LNCaP clone FGC (cell line): ENCODE results near the gene DNAJA4.

Experiments
- DNase-seq: peaks from one replicate; pipeline ENCODE4 v3.0.0-alpha.2; 2011; ENCODE audit warnings: low read depth
- H3K4me3 ChIP-seq: 2 replicates; pipeline ENCODE4 v1.5.1; 2011; ENCODE audit warnings: mild to moderate bottlenecking, low read depth, low read length, control low read depth
- TF ChIP-seq, protein P1 (sequence below): IDR thresholded peaks from 2 replicates; pipeline ENCODE4 v1.5.1; 2012; ENCODE audit warnings: mild to moderate bottlenecking; ENCODE audit not compliant: control insufficient read depth, insufficient read depth; ENCODE audit errors: extremely low read depth

DNAJA4 gene

DNA sequence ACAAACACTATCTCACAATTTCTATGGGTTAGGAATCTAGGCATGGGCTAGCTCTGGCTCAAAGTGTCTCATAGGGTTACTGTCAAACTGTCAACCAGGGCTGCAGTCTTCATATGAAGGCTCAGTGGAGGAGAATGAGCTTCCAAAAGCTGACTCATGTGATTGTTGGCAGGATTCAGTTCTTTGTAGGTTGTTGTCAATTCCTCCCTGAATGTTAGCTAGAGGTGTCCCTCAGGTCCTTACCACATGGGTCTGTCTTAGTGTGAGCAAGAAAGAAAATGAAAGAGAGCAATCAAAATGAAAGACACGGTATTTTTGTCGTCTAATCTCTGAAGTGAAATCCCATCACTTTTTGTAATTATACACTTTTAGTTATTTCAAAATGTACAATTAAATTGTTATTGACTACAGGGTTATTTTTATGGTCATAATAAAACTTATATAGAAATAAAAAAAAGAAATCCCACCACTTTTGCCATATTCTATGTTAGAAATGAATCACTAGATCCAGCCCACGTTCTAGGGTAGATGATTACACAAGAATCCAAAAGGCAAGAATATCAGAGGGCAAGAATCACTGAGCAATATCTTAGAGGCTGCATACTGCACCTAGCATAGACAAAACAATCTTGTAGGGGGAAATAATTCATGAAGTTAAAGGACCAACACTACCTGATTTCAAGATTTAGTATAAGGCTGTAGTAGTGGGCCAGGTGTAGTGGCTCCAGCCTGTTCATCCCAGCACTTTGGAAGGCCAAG is 38.4 kb upstream of the DNAJA4 start:
- DNase-seq = no peak
- H3K4me3 ChIP-seq = no peak overlapping the region
- TF ChIP-seq, protein P1, sequence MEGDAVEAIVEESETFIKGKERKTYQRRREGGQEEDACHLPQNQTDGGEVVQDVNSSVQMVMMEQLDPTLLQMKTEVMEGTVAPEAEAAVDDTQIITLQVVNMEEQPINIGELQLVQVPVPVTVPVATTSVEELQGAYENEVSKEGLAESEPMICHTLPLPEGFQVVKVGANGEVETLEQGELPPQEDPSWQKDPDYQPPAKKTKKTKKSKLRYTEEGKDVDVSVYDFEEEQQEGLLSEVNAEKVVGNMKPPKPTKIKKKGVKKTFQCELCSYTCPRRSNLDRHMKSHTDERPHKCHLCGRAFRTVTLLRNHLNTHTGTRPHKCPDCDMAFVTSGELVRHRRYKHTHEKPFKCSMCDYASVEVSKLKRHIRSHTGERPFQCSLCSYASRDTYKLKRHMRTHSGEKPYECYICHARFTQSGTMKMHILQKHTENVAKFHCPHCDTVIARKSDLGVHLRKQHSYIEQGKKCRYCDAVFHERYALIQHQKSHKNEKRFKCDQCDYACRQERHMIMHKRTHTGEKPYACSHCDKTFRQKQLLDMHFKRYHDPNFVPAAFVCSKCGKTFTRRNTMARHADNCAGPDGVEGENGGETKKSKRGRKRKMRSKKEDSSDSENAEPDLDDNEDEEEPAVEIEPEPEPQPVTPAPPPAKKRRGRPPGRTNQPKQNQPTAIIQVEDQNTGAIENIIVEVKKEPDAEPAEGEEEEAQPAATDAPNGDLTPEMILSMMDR = no peak

DNA sequence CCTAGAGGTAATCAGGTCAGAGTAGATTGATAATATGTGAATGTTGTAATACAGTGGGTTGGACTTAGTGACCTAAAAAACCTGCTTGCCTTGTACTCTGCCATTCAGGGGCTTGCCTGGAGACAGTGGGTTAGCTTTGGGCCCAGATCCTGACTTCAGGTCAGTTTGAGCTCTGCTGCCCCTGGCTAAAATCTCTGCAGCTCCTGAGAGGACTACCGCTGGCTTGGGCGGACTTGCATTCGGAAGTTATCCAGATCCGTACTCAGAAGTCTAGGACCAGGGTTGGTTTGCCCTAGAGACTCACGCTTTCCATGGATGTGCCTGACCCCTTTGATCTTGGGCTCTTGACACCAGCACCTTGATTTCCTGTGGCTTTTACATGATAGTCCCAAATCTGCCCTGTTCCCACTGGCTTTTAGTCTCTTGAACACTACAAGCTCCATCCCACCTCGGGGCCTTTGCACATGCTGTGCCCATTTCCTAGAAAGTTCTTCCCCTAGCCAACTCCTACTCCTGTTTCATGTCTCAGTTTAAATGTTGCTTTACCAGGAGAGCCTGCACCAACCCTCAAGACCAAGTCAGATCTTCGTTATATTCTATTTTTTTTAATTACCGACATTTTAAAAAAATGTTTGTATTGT is 35.9 kb upstream of the DNAJA4 start:
- DNase-seq = no peak
- H3K4me3 ChIP-seq = no peak overlapping the region
- TF ChIP-seq, protein P1 = no peak

DNA sequence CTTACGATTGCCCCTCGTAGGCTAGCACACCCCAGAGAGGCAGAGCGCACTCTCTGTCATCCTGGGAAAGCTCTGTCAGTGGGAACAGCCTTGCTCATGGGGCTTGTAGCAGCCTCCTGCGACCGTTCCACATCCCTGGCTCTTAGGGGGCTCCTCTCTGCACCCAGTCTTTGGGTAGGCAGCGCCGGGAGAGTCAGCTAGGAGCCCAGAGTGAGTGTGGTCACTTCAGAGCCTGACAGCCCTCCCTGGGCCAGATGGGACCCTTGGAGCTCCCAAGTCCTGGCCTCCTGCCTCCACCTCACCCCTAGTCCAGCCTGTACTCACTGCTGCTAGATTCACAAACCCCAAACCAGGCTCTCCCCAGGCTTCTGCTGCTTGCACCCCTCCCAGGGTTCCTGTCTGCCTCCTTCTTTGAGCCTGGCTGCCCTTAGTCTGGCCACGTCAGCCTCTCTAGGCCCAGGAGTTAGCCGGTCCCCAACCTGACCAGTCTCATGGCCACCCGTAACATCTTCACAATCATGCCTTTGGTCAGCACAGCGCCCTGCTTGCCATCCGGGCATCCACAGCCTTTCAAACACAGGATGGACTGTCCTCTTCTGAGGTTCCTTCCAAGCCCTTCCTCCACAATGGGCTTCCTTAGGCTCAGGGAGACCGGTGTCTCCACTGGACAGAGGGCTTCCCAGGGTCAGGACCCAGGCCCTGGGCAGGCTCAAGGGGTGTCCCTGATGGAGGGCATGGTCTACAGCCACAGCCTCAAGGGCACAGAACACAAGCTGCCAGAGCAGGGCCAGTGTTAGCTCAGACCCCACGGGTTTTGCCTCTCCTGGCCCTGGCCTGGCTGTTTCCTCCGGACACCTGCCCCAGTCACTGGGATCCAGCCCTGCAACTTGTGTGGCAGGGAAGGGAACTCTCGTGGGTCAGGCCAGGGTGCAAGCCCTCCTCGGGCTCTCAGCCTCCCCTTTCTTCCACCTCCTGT is 34.6 kb upstream of the DNAJA4 start:
- no peak for DNase-seq
- TF ChIP-seq, protein P1 = no peak
- no peak overlapping the region for H3K4me3 ChIP-seq

DNA sequence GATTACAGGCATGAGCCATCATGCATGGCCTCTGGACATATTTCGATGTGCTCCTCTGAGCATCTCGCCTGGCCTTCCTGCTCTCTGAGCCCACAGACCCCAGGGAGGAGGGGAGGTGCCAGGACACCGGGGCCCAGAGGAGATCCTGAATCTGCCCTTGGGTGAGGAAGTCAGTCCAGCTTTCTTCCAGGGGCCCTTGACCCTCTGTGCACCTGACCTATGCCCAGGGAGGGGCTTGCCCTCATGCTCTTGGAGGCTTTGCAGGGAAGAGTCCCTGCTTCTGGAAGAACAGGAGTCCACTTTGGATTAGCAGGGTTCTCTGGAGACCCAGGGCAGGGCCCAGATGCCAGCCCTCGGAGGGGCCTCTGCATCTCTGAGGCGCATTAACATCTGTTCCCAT is 31.4 kb upstream of the DNAJA4 start:
- TF ChIP-seq, protein P1 = no peak
- DNase-seq = no peak
- no peak overlapping the region for H3K4me3 ChIP-seq

DNA sequence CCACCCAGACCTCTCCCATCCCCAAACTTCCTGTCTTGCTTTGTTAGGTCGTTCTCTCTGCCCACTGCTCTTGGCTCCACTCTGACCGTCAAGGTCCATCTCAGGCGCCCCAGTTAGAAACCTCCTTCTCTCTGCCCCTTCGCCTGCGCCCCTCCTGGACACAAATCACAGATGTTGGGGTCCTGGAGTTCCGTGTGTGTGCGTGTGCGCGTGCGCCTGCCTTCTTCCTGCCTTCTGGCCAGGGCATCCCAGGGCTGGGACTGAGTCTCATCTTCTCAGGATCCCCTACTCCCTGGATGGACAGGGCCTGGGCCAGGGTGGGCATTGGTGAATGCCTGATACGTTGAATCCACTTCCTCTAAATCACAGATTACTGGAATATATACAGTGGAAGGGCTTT is 30.9 kb upstream of the DNAJA4 start:
- no peak overlapping the region for H3K4me3 ChIP-seq
- TF ChIP-seq, protein P1 = no peak
- DNase-seq = no peak

DNA sequence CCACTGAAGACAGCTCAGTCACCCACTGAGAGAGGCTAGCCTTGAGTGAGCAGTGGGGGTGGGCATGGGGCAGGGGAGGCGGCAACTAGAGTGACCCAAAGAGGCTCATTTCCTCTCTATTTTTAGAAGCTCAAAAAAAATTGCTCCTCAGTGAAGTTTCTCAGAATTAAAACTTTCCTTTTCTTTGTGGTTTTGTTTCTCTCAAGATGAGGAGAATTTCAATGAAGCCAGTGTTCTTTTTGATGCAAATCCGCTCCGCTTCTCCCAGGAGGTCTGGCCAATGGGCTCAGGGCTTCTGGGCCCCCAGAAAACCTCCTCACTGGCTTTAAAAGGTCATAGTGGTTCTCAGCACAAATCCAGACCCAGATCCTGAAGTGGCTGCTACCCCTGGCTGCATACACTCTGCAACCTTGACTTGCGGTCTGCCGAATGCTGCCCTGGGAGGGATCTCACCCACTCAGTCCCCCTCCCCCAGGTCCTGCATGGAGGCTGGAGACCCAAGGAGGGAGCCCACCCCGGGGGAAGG is 29.8 kb upstream of the DNAJA4 start, which contains the start of gene ACSBG1:
TSS of gene ACSBG1 (minus strand) at position 51 of the 526 bp plus-strand sequence. CDS start 64 bp downstream, outside the sequence.
- H3K4me3 ChIP-seq = no peak within 1 kb of the TSS
- no peak for DNase-seq
- TF ChIP-seq, protein P1 = no peak
